DND-41 (cell line): ENCODE results near the gene FAXDC2.

Experiments used
- CTCF ChIP-seq: IDR thresholded peaks from 2 replicates; pipeline ENCODE4 v1.5.1; 2012; ENCODE audit warnings: borderline replicate concordance, low read length, moderate library complexity, mild to moderate bottlenecking; ENCODE audit not compliant: poor library complexity, severe bottlenecking; ENCODE audit errors: extremely low read depth
- EZH2 ChIP-seq: IDR thresholded peaks from 3 replicates; pipeline ENCODE4 v1.6.1; 2012; ENCODE audit warnings: borderline replicate concordance, low read depth, mild to moderate bottlenecking, moderate library complexity, low read length, inconsistent platforms; ENCODE audit not compliant: severe bottlenecking

GRCh38 chr5:154858297-154858971 is 8.0 kb upstream of the FAXDC2 start, which contains the start of gene CNOT8:
- no peak for TF ChIP-seq CTCF
- TF ChIP-seq EZH2: no peak
